A673 (cell line): ENCODE data around the gene FRMD4B. TPM values are rescaled to one million over a fixed set of nuclear protein-coding genes. Genes with fewer than 3 reads are reported as not detected.

Experiments used
- BruUV-seq: library from RNA; stranded (reverse); fragments of 400-500 nt; replicated peaks from 2 replicates; lab custom pipeline; 2021; lab: Mats Ljungman, UMichigan
- CTCF ChIA-PET: fragments of 300-600 bp; sonication (Branson Sonifier 250); formaldehyde crosslinking; loops from one replicate; lab custom pipeline; 2022; ENCODE audit warnings: antibody characterized with exemption; lab: Charles Lee
- POLR2A ChIA-PET: fragments of 300-600 bp; sonication (Branson Sonifier 250); formaldehyde crosslinking; loops from one replicate; lab custom pipeline; 2022; ENCODE audit warnings: antibody characterized with exemption; ENCODE audit not compliant: low non-redundant PET; lab: Charles Lee
- DNase-seq: peaks from one replicate; pipeline ENCODE4 v3.0.0-alpha.2; 2015; ENCODE audit warnings: low spot score
- H3K27ac ChIP-seq: fragments of 200-600 bp; sonication (generic); 2 replicates; pipeline ENCODE4 v1.5.1; 2016; ENCODE audit warnings: mixed run types, low read depth, mild to moderate bottlenecking, mixed read lengths, antibody characterized with exemption, low read length; ENCODE audit not compliant: poor library complexity, severe bottlenecking
- H3K27me3 ChIP-seq: fragments of 200-600 bp; sonication (generic); replicated peaks from 2 replicates; pipeline ENCODE4 v1.6.1; 2017; ENCODE audit warnings: mixed run types, low read depth, mild to moderate bottlenecking, mixed read lengths, antibody characterized with exemption, low read length; ENCODE audit not compliant: insufficient read depth, poor library complexity
- H3K36me3 ChIP-seq: fragments of 200-600 bp; sonication (generic); 2 replicates; pipeline ENCODE4 v1.6.1; 2016; ENCODE audit warnings: mixed run types, mild to moderate bottlenecking, mixed read lengths, antibody characterized with exemption, low read length; ENCODE audit not compliant: insufficient read depth, poor library complexity, severe bottlenecking
- H3K4me1 ChIP-seq: fragments of 200-600 bp; sonication (generic); 2 replicates; pipeline ENCODE4 v1.6.1; 2017; ENCODE audit warnings: mixed run types, mild to moderate bottlenecking, mixed read lengths, antibody characterized with exemption, low read length; ENCODE audit not compliant: insufficient read depth, poor library complexity, severe bottlenecking
- H3K4me3 ChIP-seq: fragments of 200-600 bp; sonication (generic); 2 replicates; pipeline ENCODE4 v1.5.1; 2016; ENCODE audit warnings: low read depth, mixed run types, mild to moderate bottlenecking, mixed read lengths, low read length; ENCODE audit not compliant: poor library complexity, severe bottlenecking
- H3K9me3 ChIP-seq: fragments of 200-600 bp; sonication (generic); 2 replicates; pipeline ENCODE4 v1.6.1; 2016; ENCODE audit warnings: mixed run types, low read depth, mild to moderate bottlenecking, mixed read lengths, antibody characterized with exemption, low read length; ENCODE audit not compliant: poor library complexity, severe bottlenecking
- EZH2 ChIP-seq: fragments of 200-600 bp; sonication (generic); IDR thresholded peaks from 2 replicates; pipeline ENCODE4 v1.6.1; 2017; ENCODE audit warnings: borderline replicate concordance, low read depth, mild to moderate bottlenecking, mixed read lengths, antibody characterized with exemption, low read length; ENCODE audit not compliant: poor library complexity, severe bottlenecking
- intact Hi-C: fragments of 100-400 bp; cut with micrococcal nuclease; formaldehyde crosslinking; loops from one replicate; pipeline ENCODE4 v1.10.0; 2022; ENCODE audit not compliant: unreplicated experiment
- total RNA-seq: library from RNA; stranded (reverse); gene quantifications from 2 replicates; pipeline ENCODE4 v1.2.3, GENCODE V29; 2021
- TF ChIP-seq, protein P1 (sequence below): fragments of 300-800, 200-600 bp; sonication (generic); conservative IDR thresholded peaks from 2 replicates; pipeline ENCODE4 v1.5.1; 2017; ENCODE audit warnings: low read depth, mild to moderate bottlenecking, antibody characterized with exemption, low read length, moderate library complexity, mixed read lengths

The FRMD4B gene
- total RNA-seq, 1 experiment from 2014 or later: 0.21 TPM

- ChIA-PET CTCF (no interaction called here), POLR2A (no interaction called here)
- TF ChIP-seq, protein P1, sequence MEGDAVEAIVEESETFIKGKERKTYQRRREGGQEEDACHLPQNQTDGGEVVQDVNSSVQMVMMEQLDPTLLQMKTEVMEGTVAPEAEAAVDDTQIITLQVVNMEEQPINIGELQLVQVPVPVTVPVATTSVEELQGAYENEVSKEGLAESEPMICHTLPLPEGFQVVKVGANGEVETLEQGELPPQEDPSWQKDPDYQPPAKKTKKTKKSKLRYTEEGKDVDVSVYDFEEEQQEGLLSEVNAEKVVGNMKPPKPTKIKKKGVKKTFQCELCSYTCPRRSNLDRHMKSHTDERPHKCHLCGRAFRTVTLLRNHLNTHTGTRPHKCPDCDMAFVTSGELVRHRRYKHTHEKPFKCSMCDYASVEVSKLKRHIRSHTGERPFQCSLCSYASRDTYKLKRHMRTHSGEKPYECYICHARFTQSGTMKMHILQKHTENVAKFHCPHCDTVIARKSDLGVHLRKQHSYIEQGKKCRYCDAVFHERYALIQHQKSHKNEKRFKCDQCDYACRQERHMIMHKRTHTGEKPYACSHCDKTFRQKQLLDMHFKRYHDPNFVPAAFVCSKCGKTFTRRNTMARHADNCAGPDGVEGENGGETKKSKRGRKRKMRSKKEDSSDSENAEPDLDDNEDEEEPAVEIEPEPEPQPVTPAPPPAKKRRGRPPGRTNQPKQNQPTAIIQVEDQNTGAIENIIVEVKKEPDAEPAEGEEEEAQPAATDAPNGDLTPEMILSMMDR: no peak
- TF ChIP-seq EZH2: no peak
- intact Hi-C loops: no loop called here
- H3K4me3 ChIP-seq: no peak overlapping the region
- no TSS peak for BruUV-seq
- H3K36me3 ChIP-seq: no peaks in the 10 kb centered on the region
- no peaks in the 10 kb centered on the region for H3K4me1 ChIP-seq
- DNase-seq: no peak
- no peaks in the 10 kb centered on the region for H3K27me3 ChIP-seq
- no peaks in the 10 kb centered on the region for H3K9me3 ChIP-seq
- H3K27ac ChIP-seq: no peak overlapping the region
Measured at GRCh38 chr3:69359916-69360315, 26.0 kb downstream of the FRMD4B start.

GRCh38 chr3:69359339-69359893, 26.5 kb downstream of the FRMD4B start:
- TF ChIP-seq EZH2: no peak
- TF ChIP-seq, protein P1: no peak
- H3K36me3 ChIP-seq: no peaks in the 10 kb centered on the region
- no peaks in the 10 kb centered on the region for H3K9me3 ChIP-seq
- no peak for DNase-seq
- ChIA-PET CTCF (no interaction called here), POLR2A (no interaction called here)
- no peak overlapping the region for H3K27ac ChIP-seq
- intact Hi-C loops: no loop called here
- H3K4me1 ChIP-seq: no peaks in the 10 kb centered on the region
- H3K27me3 ChIP-seq: no peaks in the 10 kb centered on the region
- BruUV-seq: no TSS peak
- H3K4me3 ChIP-seq: no peak overlapping the region

DNA sequence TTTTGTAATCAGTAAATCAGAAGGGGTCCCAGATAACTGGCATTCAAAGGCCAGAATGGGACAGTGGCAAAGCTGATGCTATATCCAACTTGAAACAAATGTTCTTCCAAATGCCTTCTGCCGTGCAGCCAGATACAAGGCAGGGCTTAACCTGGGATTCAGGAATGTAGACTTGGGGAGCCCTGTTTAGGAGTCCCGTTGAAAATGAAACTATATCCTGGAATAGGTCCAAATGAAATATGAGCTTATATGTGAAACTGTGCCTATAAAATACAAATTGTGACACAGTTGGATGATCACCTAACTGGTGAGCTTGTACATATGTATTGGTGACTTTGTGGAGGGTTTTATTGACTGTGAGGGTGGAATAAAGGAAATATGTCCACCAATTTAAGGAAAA, 28.7 kb downstream of the FRMD4B start:
- no peak overlapping the region for H3K4me3 ChIP-seq
- intact Hi-C loops: no loop called here
- no peak for DNase-seq
- BruUV-seq: no TSS peak
- no peak overlapping the region for H3K27ac ChIP-seq
- H3K4me1 ChIP-seq: no peaks in the 10 kb centered on the region
- no peaks in the 10 kb centered on the region for H3K36me3 ChIP-seq
- ChIA-PET POLR2A (no interaction called here), CTCF (no interaction called here)
- H3K27me3 ChIP-seq: no peaks in the 10 kb centered on the region
- no peak for TF ChIP-seq EZH2
- TF ChIP-seq, protein P1: no peak
- H3K9me3 ChIP-seq: no peaks in the 10 kb centered on the region
